Left ventricle myocardium inferior (tissue), 1 donor: ENCODE measurements around the gene L3MBTL4. TPM values are rescaled to one million over a fixed set of nuclear protein-coding genes. Genes with fewer than 3 reads are reported as not detected.
"Not testable (repeated sequence)": the region's sequence is repeated elsewhere in the genome, so short reads cannot be mapped to it uniquely, and the experiment has no call there.

Source experiments
- DNase-seq: peaks from one replicate; pipeline ENCODE4 v3.0.0-alpha.2; 2020
- H3K27ac ChIP-seq: fragments of 200-600 bp; replicated peaks from 2 replicates; pipeline ENCODE4 v1.8.0; 2021
- H3K27me3 ChIP-seq: fragments of 200-600 bp; 2 replicates; pipeline ENCODE4 v1.8.0; 2021; ENCODE audit warnings: low read depth
- H3K36me3 ChIP-seq: fragments of 200-600 bp; 2 replicates; pipeline ENCODE4 v1.8.0; 2021
- H3K4me1 ChIP-seq: fragments of 200-600 bp; 2 replicates; pipeline ENCODE4 v1.8.0; 2021
- H3K4me3 ChIP-seq: fragments of 200-600 bp; 2 replicates; pipeline ENCODE4 v1.8.0; 2021; ENCODE audit warnings: mild to moderate bottlenecking, moderate library complexity
- H3K9me3 ChIP-seq: fragments of 200-600 bp; replicated peaks from 2 replicates; pipeline ENCODE4 v1.8.0; 2021
- CTCF ChIP-seq: fragments of 200-600 bp; IDR thresholded peaks from 2 replicates; pipeline ENCODE4 v1.8.0; 2021; ENCODE audit warnings: antibody characterized with exemption, mild to moderate bottlenecking, borderline replicate concordance
- intact Hi-C: fragments of 100-400 bp; cut with micrococcal nuclease; formaldehyde crosslinking; loops from one replicate; pipeline ENCODE4 v1.11.0; 2022
- total RNA-seq: library from RNA; stranded (reverse); fragmentation: NEBNext Ultra II Directional; extraction: Animal tissue kit (Norgen Biotek cat#: 25700); gene quantifications from one replicate; pipeline ENCODE4 v1.2.1, GENCODE V29; 2021
- donor health status: DM: no; HTN: yes; CAD: no; lungs with severe emphysema.

Gene L3MBTL4
- total RNA-seq, 1 donor from 2014 or later: 3.5 TPM

- no peak for TF ChIP-seq CTCF
- no peak overlapping the region for H3K4me3 ChIP-seq
- H3K4me1 ChIP-seq: no peaks in the 10 kb centered on the region
- intact Hi-C loops: no loop called here
- peak; percentile 67 for DNase-seq
- no peaks in the 10 kb centered on the region for H3K36me3 ChIP-seq
- no peaks in the 10 kb centered on the region for H3K27me3 ChIP-seq
- no peak overlapping the region for H3K27ac ChIP-seq
- no peaks in the 10 kb centered on the region for H3K9me3 ChIP-seq
These were observed 268.9 kb downstream of the L3MBTL4 start for GRCh38 chr18:6145645-6146306.

- Histone ChIP-seq H3K27me3 (no peaks in the 10 kb centered on the region), H3K27ac (no peak overlapping the region), H3K4me3 (no peak overlapping the region), H3K9me3 (peaks cover 19% of the 10 kb centered on the region), H3K4me1 (peaks cover 6% of the 10 kb centered on the region), H3K36me3 (no peaks in the 10 kb centered on the region)
- no peak for TF ChIP-seq CTCF
- no peak for DNase-seq
- intact Hi-C loops: no loop called here
These were observed 275.7 kb downstream of the L3MBTL4 start for GRCh38 chr18:6139007-6139406.

GRCh38 chr18:6135901-6136300 is 278.8 kb downstream of the L3MBTL4 start:
- H3K4me3 ChIP-seq, intact Hi-C loops, H3K27ac ChIP-seq: not testable (repeated sequence)

GRCh38 chr18:6135029-6135428 is 279.7 kb downstream of the L3MBTL4 start:
- intact Hi-C loops, H3K27me3 ChIP-seq, H3K36me3 ChIP-seq, H3K27ac ChIP-seq, H3K4me3 ChIP-seq, DNase-seq: not testable (repeated sequence)
- Histone ChIP-seq H3K4me1 (peaks cover 14% of the 10 kb centered on the region), H3K9me3 (peaks cover 19% of the 10 kb centered on the region)

More at GRCh38 chr18:6135901-6136300, 278.8 kb downstream of the L3MBTL4 start:
- Histone ChIP-seq H3K9me3 (peaks cover 19% of the 10 kb centered on the region), H3K4me1 (peaks cover 14% of the 10 kb centered on the region)
- not testable (repeated sequence) for H3K36me3 ChIP-seq, DNase-seq, H3K27me3 ChIP-seq

GRCh38 chr18:6132751-6133368 is 281.9 kb downstream of the L3MBTL4 start:
- DNase-seq: peak; percentile 36
- Histone ChIP-seq H3K27ac (peak overlapping the region; percentile 58), H3K27me3 (no peaks in the 10 kb centered on the region), H3K4me1 (peaks cover 14% of the 10 kb centered on the region), H3K4me3 (no peak overlapping the region), H3K36me3 (no peaks in the 10 kb centered on the region), H3K9me3 (peaks cover 19% of the 10 kb centered on the region)
- TF ChIP-seq CTCF: no peak
- intact Hi-C loops: no loop called here

GRCh38 chr18:6120820-6121279 is 293.9 kb downstream of the L3MBTL4 start:
- no peaks in the 10 kb centered on the region for H3K36me3 ChIP-seq
- DNase-seq: no peak
- peak overlapping the region; percentile 74 for H3K27ac ChIP-seq
- peaks cover 30% of the 10 kb centered on the region for H3K9me3 ChIP-seq
- H3K27me3 ChIP-seq: no peaks in the 10 kb centered on the region
- intact Hi-C loops: no loop called here
- peaks cover 23% of the 10 kb centered on the region for H3K4me1 ChIP-seq
- H3K4me3 ChIP-seq: no peak overlapping the region
- TF ChIP-seq CTCF: no peak
